ENCODE results near the gene GRM4. TPM values are rescaled to one million over a fixed set of nuclear protein-coding genes. Genes with fewer than 3 reads are reported as not detected.

Gene GRM4
- total and polyA plus RNA-seq, 12 donors: not detected

GRCh38 chr6:34082864-34083626, 62.8 kb downstream of the GRM4 start:
- H3K4me3 ChIP-seq: no peak overlapping the region
- WGBS, 2 donors: 64 to 71% methylated on average over 25 of the region's 25 CpGs
- H3K9me3 ChIP-seq: no peaks in the 10 kb centered on the region
- no peak for TF ChIP-seq CTCF (IDR thresholded peaks at IDR 0.05)
- peaks cover 0 to 24% (median 6%) of the 10 kb centered on the region in 7 donors for H3K27me3 ChIP-seq
- no peaks in the 10 kb centered on the region for H3K36me3 ChIP-seq
- ATAC-seq (peak in 4 of 8 donors; percentile 21 to 74 (median 44)), DNase-seq (no peak)
- no peak overlapping the region for H3K27ac ChIP-seq
- intact Hi-C loops (cut with DNase I): no loop called here
- H3K4me1 ChIP-seq: no peaks in the 10 kb centered on the region

- no peak for TF ChIP-seq CTCF (IDR thresholded peaks at IDR 0.05)
- no peak overlapping the region for H3K4me3 ChIP-seq
- 88 to 90% methylated on average over 10 of the region's 10 CpGs for WGBS, 2 donors
- DNase-seq (no peak), ATAC-seq (no peak)
- H3K9me3 ChIP-seq: no peaks in the 10 kb centered on the region
- peaks cover 0 to 28% (median 6%) of the 10 kb centered on the region in 7 donors for H3K27me3 ChIP-seq
- H3K27ac ChIP-seq: no peak overlapping the region
- no peaks in the 10 kb centered on the region for H3K4me1 ChIP-seq
- H3K36me3 ChIP-seq: no peaks in the 10 kb centered on the region
- intact Hi-C loops (cut with DNase I): no loop called here
Observed at GRCh38 chr6:34082348-34082747, 63.5 kb downstream of the GRM4 start.

GRCh38 chr6:34080357-34080756, 65.5 kb downstream of the GRM4 start:
- no peaks in the 10 kb centered on the region for H3K9me3 ChIP-seq
- WGBS, 2 donors: 73 to 88% methylated on average over 5 of the region's 5 CpGs
- peaks cover 0 to 43% (median 14%) of the 10 kb centered on the region in 7 donors for H3K27me3 ChIP-seq
- no peak for DNase-seq
- H3K4me1 ChIP-seq: no peaks in the 10 kb centered on the region
- no peak for ATAC-seq
- H3K4me3 ChIP-seq: no peak overlapping the region
- TF ChIP-seq CTCF (IDR thresholded peaks at IDR 0.05): no peak
- no peak overlapping the region for H3K27ac ChIP-seq
- intact Hi-C loops (cut with DNase I): no loop called here
- no peaks in the 10 kb centered on the region for H3K36me3 ChIP-seq

- DNase-seq: no peak
- 73 to 85% methylated on average over 8 of the region's 8 CpGs for WGBS, 2 donors
- Histone ChIP-seq H3K9me3 (no peaks in the 10 kb centered on the region), H3K4me3 (no peak overlapping the region), H3K27me3 (peaks cover 0 to 43% (median 14%) of the 10 kb centered on the region in 7 donors), H3K36me3 (no peaks in the 10 kb centered on the region), H3K4me1 (no peaks in the 10 kb centered on the region), H3K27ac (no peak overlapping the region)
- ATAC-seq: no peak
- TF ChIP-seq CTCF (IDR thresholded peaks at IDR 0.05): no peak
- intact Hi-C loops (cut with DNase I): no loop called here
Observed at GRCh38 chr6:34079899-34080298, 66.0 kb downstream of the GRM4 start.

All from heart right ventricle (tissue), 16 donors.